Testis (tissue), 3 donors: Measurements from ENCODE around the gene FBXO38. TPM values are rescaled to one million over a fixed set of nuclear protein-coding genes. Genes with fewer than 3 reads are reported as not detected.

ENCODE experiments used
- DNase-seq: peaks from one replicate; pipeline ENCODE4 v3.0.0-alpha.2; 2019
- H3K27ac ChIP-seq, 2 donors: fragments of 200-600 bp; sonication (generic); one replicate each; pipeline ENCODE4 v1.5.1; 2019
- H3K27me3 ChIP-seq: fragments of 200-600 bp; sonication (generic); one replicate; pipeline ENCODE4 v1.5.1; 2019
- H3K36me3 ChIP-seq: fragments of 200-600 bp; sonication (generic); one replicate; pipeline ENCODE4 v1.5.1; 2017; ENCODE audit warnings: low read depth; ENCODE audit errors: missing control alignments
- H3K4me1 ChIP-seq: fragments of 200-600 bp; sonication (generic); one replicate; pipeline ENCODE4 v1.5.1; 2019
- H3K4me3 ChIP-seq, 2 donors: fragments of 200-600 bp; sonication (generic); one replicate each; pipeline ENCODE4 v1.5.1; 2017 to 2019
- H3K9me3 ChIP-seq: fragments of 200-600 bp; sonication (generic); one replicate; pipeline ENCODE4 v1.5.1; 2017
- POLR2A ChIP-seq: fragments of 450-650 bp; IDR thresholded peaks from one replicate; pipeline ENCODE4 v1.6.1; 2017; ENCODE audit warnings: antibody characterized with exemption, mild to moderate bottlenecking, moderate library complexity
- WGBS, 2 donors: methylation state at CpG; one replicate each; pipeline ENCODE4 v1.1.5; 2018; 5-methylcytosine and 5-hydroxymethylcytosine counted together
- intact Hi-C: fragments of 100-400 bp; cut with DNase I; formaldehyde crosslinking; loops from one replicate; pipeline ENCODE4 v1.15.1; 2023; ENCODE audit warnings: low total_unique reads
- polyA plus RNA-seq: library from polyadenylated mRNA; stranded (reverse); fragments of 350-450 nt; fragmentation: Illumina TruSeq; extraction: RNeasy Lipid Tissue Mini Kit (QIAGEN cat#74804); gene quantifications from one replicate; pipeline ENCODE4 v1.2.3, GENCODE V29; 2014; ENCODE audit warnings: low read depth, low replicate concordance; ENCODE audit not compliant: insufficient read depth
- total RNA-seq, 2 donors: library from RNA; depleted of rRNA; stranded (reverse); fragments of >200 nt; gene quantifications; one replicate each; pipeline ENCODE4 v1.2.3, GENCODE V29; 2016
- TF ChIP-seq, protein P1 (sequence below), 3 experiments: fragments of 450-650 bp in 2 of 3; fragments of 200-600 bp in 1 of 3; sonication (generic) in 1 of 3; IDR thresholded peaks; one replicate each; pipeline ENCODE4 v1.5.1; 2016 to 2019; ENCODE audit warnings: antibody characterized with exemption in 3 of 3, mild to moderate bottlenecking in 2 of 3, moderate library complexity in 1 of 3

Gene FBXO38
- total and polyA plus RNA-seq, 3 donors from 2014 or later: 41.0 to 62.4 (median 57.8) TPM

GRCh38 chr5:148452499-148453193 is 68.9 kb downstream of the FBXO38 start:
- Histone ChIP-seq H3K36me3 (no peaks in the 10 kb centered on the region), H3K9me3 (no peaks in the 10 kb centered on the region), H3K4me1 (no peaks in the 10 kb centered on the region), H3K27ac (no peak overlapping the region), H3K4me3 (no peak overlapping the region), H3K27me3 (no peaks in the 10 kb centered on the region)
- intact Hi-C loops: no loop called here
- TF ChIP-seq POLR2A: no peak
- TF ChIP-seq, protein P1, sequence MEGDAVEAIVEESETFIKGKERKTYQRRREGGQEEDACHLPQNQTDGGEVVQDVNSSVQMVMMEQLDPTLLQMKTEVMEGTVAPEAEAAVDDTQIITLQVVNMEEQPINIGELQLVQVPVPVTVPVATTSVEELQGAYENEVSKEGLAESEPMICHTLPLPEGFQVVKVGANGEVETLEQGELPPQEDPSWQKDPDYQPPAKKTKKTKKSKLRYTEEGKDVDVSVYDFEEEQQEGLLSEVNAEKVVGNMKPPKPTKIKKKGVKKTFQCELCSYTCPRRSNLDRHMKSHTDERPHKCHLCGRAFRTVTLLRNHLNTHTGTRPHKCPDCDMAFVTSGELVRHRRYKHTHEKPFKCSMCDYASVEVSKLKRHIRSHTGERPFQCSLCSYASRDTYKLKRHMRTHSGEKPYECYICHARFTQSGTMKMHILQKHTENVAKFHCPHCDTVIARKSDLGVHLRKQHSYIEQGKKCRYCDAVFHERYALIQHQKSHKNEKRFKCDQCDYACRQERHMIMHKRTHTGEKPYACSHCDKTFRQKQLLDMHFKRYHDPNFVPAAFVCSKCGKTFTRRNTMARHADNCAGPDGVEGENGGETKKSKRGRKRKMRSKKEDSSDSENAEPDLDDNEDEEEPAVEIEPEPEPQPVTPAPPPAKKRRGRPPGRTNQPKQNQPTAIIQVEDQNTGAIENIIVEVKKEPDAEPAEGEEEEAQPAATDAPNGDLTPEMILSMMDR (IDR thresholded peaks at IDR 0.05): no peak
- DNase-seq: no peak
- WGBS, 2 donors: 74 to 87% methylated on average over 10 of the region's 10 CpGs

DNA sequence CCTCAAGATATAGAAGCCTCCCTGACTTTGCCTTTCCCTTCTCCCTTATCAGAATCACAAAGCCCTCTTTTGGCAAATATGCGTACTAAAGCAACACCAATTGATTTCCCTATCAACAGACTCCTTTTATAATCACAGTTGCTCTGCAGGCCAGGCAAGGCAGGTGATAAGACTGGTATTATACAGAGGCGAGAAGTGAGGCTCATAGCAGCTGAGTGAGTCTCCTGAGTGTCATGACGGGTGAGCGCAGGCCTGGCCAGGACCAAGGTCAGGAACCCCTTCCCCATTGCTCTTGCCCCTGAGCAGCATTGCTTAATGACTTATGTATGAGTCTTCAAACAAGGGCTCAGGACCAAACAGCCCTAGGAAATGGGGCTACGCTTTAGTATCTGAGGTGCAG is 70.8 kb downstream of the FBXO38 start:
- no peak overlapping the region for H3K27ac ChIP-seq
- H3K36me3 ChIP-seq: no peaks in the 10 kb centered on the region
- TF ChIP-seq, protein P1 (IDR thresholded peaks at IDR 0.05): no peak
- no peak for TF ChIP-seq POLR2A
- H3K27me3 ChIP-seq: no peaks in the 10 kb centered on the region
- 85 to 89% methylated on average over 5 of the region's 5 CpGs for WGBS, 2 donors
- H3K4me3 ChIP-seq: no peak overlapping the region
- H3K9me3 ChIP-seq: no peaks in the 10 kb centered on the region
- no peaks in the 10 kb centered on the region for H3K4me1 ChIP-seq
- DNase-seq: no peak
- intact Hi-C loops: no loop called here

DNA sequence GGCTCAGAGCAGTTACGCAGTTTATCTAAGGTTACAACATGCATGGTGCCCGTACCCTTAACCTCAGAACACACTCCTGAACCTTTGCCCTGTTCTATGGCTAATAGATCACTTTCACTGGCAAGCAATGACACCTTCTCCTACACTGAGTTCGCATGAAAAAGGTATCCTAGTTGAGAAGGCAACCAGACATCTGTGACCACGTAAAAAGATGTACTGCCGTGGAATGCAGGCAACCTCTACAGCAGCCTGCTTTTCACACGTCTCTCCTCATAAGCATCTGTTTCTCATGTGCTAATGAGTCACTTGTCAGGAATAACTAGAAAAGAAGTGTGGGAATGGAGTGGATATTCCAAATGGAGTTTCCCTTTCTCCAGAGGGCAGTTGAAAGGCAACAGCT is 71.4 kb downstream of the FBXO38 start:
- no peak for DNase-seq

DNA sequence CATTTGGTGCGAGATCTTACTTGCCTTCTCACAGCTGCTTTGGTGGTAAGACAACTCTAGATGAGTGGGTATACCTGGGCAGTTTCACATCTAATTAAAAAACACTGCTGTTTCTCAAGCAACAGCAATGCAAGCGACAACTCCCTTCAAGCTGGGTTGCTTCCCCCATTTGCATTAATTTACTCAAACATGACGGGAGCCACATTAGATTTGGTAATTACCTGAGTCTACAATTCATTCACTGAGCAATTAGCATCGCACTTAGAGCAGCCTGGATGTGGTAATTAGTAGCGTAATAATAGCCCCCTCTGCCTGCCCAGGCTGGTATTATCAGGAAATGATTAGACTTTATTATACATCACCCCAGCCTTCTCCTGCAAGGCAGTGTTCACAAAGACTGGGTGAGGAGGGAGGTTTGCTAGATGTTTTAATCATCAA is 73.4 kb downstream of the FBXO38 start:
- no peak for DNase-seq
- H3K4me1 ChIP-seq: no peaks in the 10 kb centered on the region
- H3K4me3 ChIP-seq: no peak overlapping the region
- no peak overlapping the region for H3K27ac ChIP-seq
- H3K27me3 ChIP-seq: no peaks in the 10 kb centered on the region
- intact Hi-C loops: no loop called here
- H3K9me3 ChIP-seq: no peaks in the 10 kb centered on the region
- H3K36me3 ChIP-seq: no peaks in the 10 kb centered on the region
- WGBS, 2 donors: 44 to 65% methylated on average over 5 of the region's 5 CpGs
- TF ChIP-seq, protein P1 (IDR thresholded peaks at IDR 0.05): no peak
- no peak for TF ChIP-seq POLR2A

More for the DNA sequence above, 71.4 kb downstream of the FBXO38 start:
- H3K4me1 ChIP-seq: no peaks in the 10 kb centered on the region
- no peaks in the 10 kb centered on the region for H3K27me3 ChIP-seq
- H3K36me3 ChIP-seq: no peaks in the 10 kb centered on the region
- no peak for TF ChIP-seq POLR2A
- TF ChIP-seq, protein P1 (IDR thresholded peaks at IDR 0.05): no peak
- no peak overlapping the region for H3K27ac ChIP-seq
- 82 to 84% methylated on average over 6 of the region's 6 CpGs for WGBS, 2 donors
- H3K4me3 ChIP-seq: no peak overlapping the region
- intact Hi-C loops: no loop called here
- H3K9me3 ChIP-seq: no peaks in the 10 kb centered on the region
